ENCODE data around the gene RITA1.
"Not testable (repeated sequence)": the region's sequence is repeated elsewhere in the genome, so short reads cannot be mapped to it uniquely, and the experiment has no call there.

Gene RITA1

GRCh38 chr12:113195598-113195997, 10.1 kb downstream of the RITA1 start:
- ATAC-seq (replicated peaks) (no peak), DNase-seq (no peak)
- peaks cover 17% of the 10 kb centered on the region for H3K36me3 Mint-ChIP-seq (ENCODE audit: insufficient read depth)
- no peaks in the 10 kb centered on the region for H3K27me3 Mint-ChIP-seq
- H3K27ac Mint-ChIP-seq, result no peak overlapping the region
- H3K9me3 Mint-ChIP-seq, result no peaks in the 10 kb centered on the region
- no peaks in the 10 kb centered on the region for H3K4me1 Mint-ChIP-seq (ENCODE audit: low read depth in 2 of 2)
- H3K4me3 Mint-ChIP-seq, result no peak overlapping the region

- Mint-ChIP-seq H3K27ac (no peak overlapping the region), H3K36me3 (ENCODE audit: insufficient read depth) (peaks cover 11% of the 10 kb centered on the region), H3K4me3 (no peak overlapping the region), H3K4me1 (ENCODE audit: low read depth in 2 of 2) (no peaks in the 10 kb centered on the region), H3K9me3 (no peaks in the 10 kb centered on the region), H3K27me3 (no peaks in the 10 kb centered on the region)
- DNase-seq, result no peak
- no peak for ATAC-seq (replicated peaks)
Observed at GRCh38 chr12:113196582-113196981, 11.1 kb downstream of the RITA1 start.

GRCh38 chr12:113196990-113197389, 11.5 kb downstream of the RITA1 start:
- peaks cover 8% of the 10 kb centered on the region for H3K36me3 Mint-ChIP-seq (ENCODE audit: insufficient read depth)

GRCh38 chr12:113197518-113198077, 12.1 kb downstream of the RITA1 start:
- no peak for DNase-seq
- no peak overlapping the region for H3K4me3 Mint-ChIP-seq
- no peak overlapping the region for H3K27ac Mint-ChIP-seq

More at GRCh38 chr12:113196990-113197389, 11.5 kb downstream of the RITA1 start:
- Mint-ChIP-seq H3K27ac (no peak overlapping the region), H3K9me3 (no peaks in the 10 kb centered on the region), H3K27me3 (no peaks in the 10 kb centered on the region), H3K4me3 (no peak overlapping the region), H3K4me1 (ENCODE audit: low read depth in 2 of 2) (no peaks in the 10 kb centered on the region)
- DNase-seq (peak; percentile 44 to 61 (median 52)), ATAC-seq (replicated peaks) (peak; percentile 100)

GRCh38 chr12:113198296-113198695, 12.8 kb downstream of the RITA1 start:
- H3K27ac Mint-ChIP-seq, result no peak overlapping the region
- no peak for ATAC-seq (replicated peaks)

More at GRCh38 chr12:113197518-113198077, 12.1 kb downstream of the RITA1 start:
- no peak for ATAC-seq (replicated peaks)
- no peaks in the 10 kb centered on the region for H3K27me3 Mint-ChIP-seq
- H3K9me3 Mint-ChIP-seq, result no peaks in the 10 kb centered on the region
- H3K4me1 Mint-ChIP-seq (ENCODE audit: low read depth in 2 of 2), result no peaks in the 10 kb centered on the region
- H3K36me3 Mint-ChIP-seq (ENCODE audit: insufficient read depth), result peaks cover 3% of the 10 kb centered on the region

GRCh38 chr12:113200021-113200797, 14.7 kb downstream of the RITA1 start:
- Mint-ChIP-seq H3K36me3 (ENCODE audit: insufficient read depth) (peaks cover 3% of the 10 kb centered on the region), H3K4me1 (ENCODE audit: low read depth in 2 of 2) (no peaks in the 10 kb centered on the region), H3K4me3 (no peak overlapping the region), H3K9me3 (no peaks in the 10 kb centered on the region), H3K27me3 (no peaks in the 10 kb centered on the region), H3K27ac (no peak overlapping the region)
- DNase-seq (no peak), ATAC-seq (replicated peaks) (no peak)

More at GRCh38 chr12:113198296-113198695, 12.8 kb downstream of the RITA1 start:
- Mint-ChIP-seq H3K27me3 (no peaks in the 10 kb centered on the region), H3K4me1 (ENCODE audit: low read depth in 2 of 2) (no peaks in the 10 kb centered on the region), H3K9me3 (no peaks in the 10 kb centered on the region), H3K4me3 (no peak overlapping the region), H3K36me3 (ENCODE audit: insufficient read depth) (peaks cover 3% of the 10 kb centered on the region)
- no peak for DNase-seq

GRCh38 chr12:113201187-113202177, 16.0 kb downstream of the RITA1 start:
- Mint-ChIP-seq H3K4me1 (ENCODE audit: low read depth in 2 of 2) (peaks cover under 1 to 4% of the 10 kb centered on the region in 2 donors), H3K4me3 (no peak overlapping the region), H3K9me3 (no peaks in the 10 kb centered on the region), H3K36me3 (ENCODE audit: insufficient read depth) (peaks cover 7% of the 10 kb centered on the region), H3K27ac (no peak overlapping the region), H3K27me3 (no peaks in the 10 kb centered on the region)
- DNase-seq (no peak), ATAC-seq (replicated peaks) (no peak)

- no peak overlapping the region for H3K27ac Mint-ChIP-seq
- peaks cover 4 to 11% of the 10 kb centered on the region in 2 donors for H3K4me1 Mint-ChIP-seq (ENCODE audit: low read depth in 2 of 2)
- H3K36me3 Mint-ChIP-seq (ENCODE audit: insufficient read depth), result peaks cover 7% of the 10 kb centered on the region
- DNase-seq (no peak), ATAC-seq (replicated peaks) (no peak)
- no peaks in the 10 kb centered on the region for H3K27me3 Mint-ChIP-seq
- H3K4me3 Mint-ChIP-seq, result no peak overlapping the region
- H3K9me3 Mint-ChIP-seq, result no peaks in the 10 kb centered on the region
Observed at GRCh38 chr12:113202300-113203075, 17.0 kb downstream of the RITA1 start.

GRCh38 chr12:113203852-113204760, 18.6 kb downstream of the RITA1 start:
- H3K27ac Mint-ChIP-seq, result no peak overlapping the region
- ATAC-seq (replicated peaks), result no peak
- no peaks in the 10 kb centered on the region for H3K27me3 Mint-ChIP-seq
- H3K4me1 Mint-ChIP-seq (ENCODE audit: low read depth in 2 of 2), result peaks cover 18 to 27% of the 10 kb centered on the region in 2 donors
- no peak for DNase-seq
- H3K36me3 Mint-ChIP-seq (ENCODE audit: insufficient read depth), result peaks cover 13% of the 10 kb centered on the region
- no peak overlapping the region for H3K4me3 Mint-ChIP-seq
- no peaks in the 10 kb centered on the region for H3K9me3 Mint-ChIP-seq

- peaks cover 24 to 28% of the 10 kb centered on the region in 2 donors for H3K4me1 Mint-ChIP-seq (ENCODE audit: low read depth in 2 of 2)
- H3K4me3 Mint-ChIP-seq, result no peak overlapping the region
- DNase-seq, result no peak
- no peaks in the 10 kb centered on the region for H3K9me3 Mint-ChIP-seq
- peaks cover 13% of the 10 kb centered on the region for H3K36me3 Mint-ChIP-seq (ENCODE audit: insufficient read depth)
- no peaks in the 10 kb centered on the region for H3K27me3 Mint-ChIP-seq
- H3K27ac Mint-ChIP-seq, result no peak overlapping the region
- ATAC-seq (replicated peaks), result no peak
Observed at GRCh38 chr12:113204804-113205203, 19.3 kb downstream of the RITA1 start.

- ATAC-seq (replicated peaks), result not testable (repeated sequence)
Observed at GRCh38 chr12:113206802-113207201, 21.3 kb downstream of the RITA1 start.

GRCh38 chr12:113207613-113208040, 22.1 kb downstream of the RITA1 start:
- ATAC-seq (replicated peaks) (peak; percentile 16), DNase-seq (peak in 2 of 3 experiments; percentile 4 to 23)
- Mint-ChIP-seq H3K4me1 (ENCODE audit: low read depth in 2 of 2) (peaks cover 31 to 39% of the 10 kb centered on the region in 2 donors), H3K9me3 (no peaks in the 10 kb centered on the region), H3K27ac (peak overlapping the region; percentile 89), H3K4me3 (peak overlapping the region; percentile 66 to 67), H3K36me3 (ENCODE audit: insufficient read depth) (peaks cover 13% of the 10 kb centered on the region), H3K27me3 (no peaks in the 10 kb centered on the region)

More at GRCh38 chr12:113206802-113207201, 21.3 kb downstream of the RITA1 start:
- Mint-ChIP-seq H3K27ac (peak overlapping the region; percentile 57 to 89), H3K36me3 (ENCODE audit: insufficient read depth) (peaks cover 13% of the 10 kb centered on the region), H3K4me1 (ENCODE audit: low read depth in 2 of 2) (peaks cover 31 to 39% of the 10 kb centered on the region in 2 donors)
- H3K9me3 Mint-ChIP-seq, H3K4me3 Mint-ChIP-seq, DNase-seq, H3K27me3 Mint-ChIP-seq: not testable (repeated sequence)
